Testis (tissue), 2 donors: ENCODE data around the gene HUS1B.

Source experiments
- CTCF ChIP-seq, 3 experiments: fragments of 450-650 bp in 2 of 3; fragments of 200-600 bp in 1 of 3; sonication (generic) in 1 of 3; IDR thresholded peaks; one replicate each; pipeline ENCODE4 v1.5.1; 2016 to 2019; ENCODE audit warnings: antibody characterized with exemption in 3 of 3, mild to moderate bottlenecking in 2 of 3, moderate library complexity in 1 of 3
- POLR2A ChIP-seq: fragments of 450-650 bp; IDR thresholded peaks from one replicate; pipeline ENCODE4 v1.6.1; 2017; ENCODE audit warnings: antibody characterized with exemption, mild to moderate bottlenecking, moderate library complexity

GRCh38 chr6:701215-701614 lies 44.3 kb upstream of the HUS1B start:
- TF ChIP-seq CTCF (IDR thresholded peaks at IDR 0.05): no peak
- TF ChIP-seq POLR2A: no peak
